ENCODE measurements around the gene PRSS33. TPM values are rescaled to one million over a fixed set of nuclear protein-coding genes. Genes with fewer than 3 reads are reported as not detected.
A peak's percentile ranks its signal among the peaks of the same experiment; 100 is the strongest.

Gene PRSS33
- total RNA-seq, 1 experiment from 2014 or later: not detected

GRCh38 chr16:2825906-2826305 lies 38.5 kb upstream of the PRSS33 start:
- 0 out of 5 replicates have a peak overlapping the region, but pooled peaks of 1 of the 2 experiments have one; percentile 8 for H3K4me3 Mint-ChIP-seq

More at GRCh38 chr16:2825906-2826305, 38.5 kb upstream of the PRSS33 start:
- Histone ChIP-seq H4K8ac (replicated peaks; ENCODE audit: insufficient read length, low read depth, low read length) (no peak overlapping the region), H2BK120ac (ENCODE audit: low read depth, low read length, poor library complexity, severe bottlenecking) (no peak overlapping the region), H2BK15ac (ENCODE audit: low read depth, low read length) (no peak overlapping the region), H3K27ac (ENCODE audit: insufficient read length, low read depth, low read length) (no peak overlapping the region), H3K4me2 (ENCODE audit: insufficient read depth, insufficient read length, low read length) (no peak overlapping the region), H3K14ac (ENCODE audit: insufficient read depth, low read length) (no peak overlapping the region), H2BK5ac (ENCODE audit: insufficient read length, low read length) (no peak overlapping the region), H2AFZ (ENCODE audit: low read length) (no peak overlapping the region), H2BK20ac (ENCODE audit: low read depth, low read length, poor library complexity, severe bottlenecking) (no peak overlapping the region), H2AK5ac (ENCODE audit: insufficient read length, low read length) (no peak overlapping the region), H3K79me1 (ENCODE audit: insufficient read depth, low read depth, low read length, poor library complexity, severe bottlenecking) (no peaks in the 10 kb centered on the region), H2BK12ac (ENCODE audit: insufficient read length, low read depth, low read length) (no peak overlapping the region), H3K9ac (ENCODE audit: extremely low read depth, insufficient read length, low read length) (no peak overlapping the region), H3K23me2 (ENCODE audit: insufficient read length, low read depth, low read length, poor library complexity, severe bottlenecking) (no peaks in the 10 kb centered on the region), H3K18ac (ENCODE audit: insufficient read length, low read depth, low read length) (no peak overlapping the region), H3K27me3 (ENCODE audit: insufficient read depth, low read length) (no peaks in the 10 kb centered on the region), H3T11ph (ENCODE audit: low read length) (no peak overlapping the region), H3K79me2 (ENCODE audit: insufficient read depth, low read length) (no peaks in the 10 kb centered on the region), H3K56ac (ENCODE audit: insufficient read length, low read depth, low read length) (no peak overlapping the region), H3K23ac (ENCODE audit: insufficient read length, low read depth, low read length) (no peak overlapping the region), H3K4ac (ENCODE audit: low read depth, low read length) (no peak overlapping the region), H4K91ac (ENCODE audit: insufficient read length, low read depth, low read length) (no peak overlapping the region), H4K5ac (ENCODE audit: insufficient read length, low read depth, low read length) (no peak overlapping the region), H3K9me3 (ENCODE audit: control insufficient read depth, low read depth, low read length) (no peaks in the 10 kb centered on the region), H3K4me1 (ENCODE audit: insufficient read depth, low read length) (no peaks in the 10 kb centered on the region), H4K20me1 (ENCODE audit: control insufficient read depth, insufficient read depth, insufficient read length) (no peaks in the 10 kb centered on the region)
- DNase-seq: no peak
- H3K27me3 Mint-ChIP-seq (ENCODE audit: low read depth): no peaks in the 10 kb centered on the region
- H3K9me3 Mint-ChIP-seq: no peaks in the 10 kb centered on the region
- H3K4me1 Mint-ChIP-seq: no peaks in the 10 kb centered on the region
- no CpG with 5 or more reads among the region's 11 CpGs for WGBS (ENCODE audit: extremely low coverage, insufficient read length, low lambda C conversion rate)
- H3K36me3 Mint-ChIP-seq (ENCODE audit: insufficient read depth in 1 of 3, low read depth in 3 of 3): no peaks in the 10 kb centered on the region; a peak in 1 of 7 replicates
- no peak overlapping the region for H3K27ac Mint-ChIP-seq
- no peak for TF ChIP-seq CTCF (conservative IDR thresholded peaks at IDR 0.05)
